ENCODE data around the gene DEPDC5. TPM values are rescaled to one million over a fixed set of nuclear protein-coding genes. Genes with fewer than 3 reads are reported as not detected.

Gene DEPDC5
- total RNA-seq, 1 donor from 2014 or later: 28.7 TPM

DNA sequence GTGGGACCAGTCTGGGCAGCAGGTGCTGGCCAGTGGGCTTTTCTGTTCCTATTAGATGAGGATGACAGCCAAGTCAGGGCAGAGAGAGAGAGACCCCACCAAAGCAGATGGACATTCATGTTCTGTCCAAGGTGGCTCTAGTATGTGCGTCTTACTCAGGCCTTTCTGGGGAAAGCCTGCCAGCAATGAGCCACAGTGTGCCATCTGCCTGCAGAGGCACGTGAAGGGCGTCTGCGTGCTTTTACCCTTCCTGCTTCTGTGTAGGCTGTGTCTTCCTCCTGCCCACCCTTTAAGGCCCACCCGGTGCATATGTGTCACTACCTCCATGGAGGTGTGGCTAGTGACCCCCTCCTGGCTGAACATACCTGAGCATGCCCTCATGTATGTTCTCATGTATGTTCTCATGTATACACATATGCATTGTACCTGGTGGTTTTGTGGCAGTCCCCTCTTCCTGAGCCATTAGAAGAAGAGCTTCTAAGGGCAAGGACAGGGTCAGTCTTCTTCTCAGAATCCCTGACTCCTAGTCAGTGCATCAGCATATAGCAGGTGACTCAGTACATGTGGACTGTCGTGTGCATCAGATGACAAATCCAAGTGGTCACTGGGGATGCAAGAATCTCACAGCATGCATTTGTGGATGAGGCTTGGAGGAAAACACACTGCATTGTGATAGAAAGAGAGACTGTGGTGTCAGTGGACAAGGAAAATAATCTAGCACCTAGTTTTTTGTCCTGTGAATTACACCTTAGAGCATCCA, 100.1 kb downstream of the DEPDC5 start:
- TF ChIP-seq, protein P1, sequence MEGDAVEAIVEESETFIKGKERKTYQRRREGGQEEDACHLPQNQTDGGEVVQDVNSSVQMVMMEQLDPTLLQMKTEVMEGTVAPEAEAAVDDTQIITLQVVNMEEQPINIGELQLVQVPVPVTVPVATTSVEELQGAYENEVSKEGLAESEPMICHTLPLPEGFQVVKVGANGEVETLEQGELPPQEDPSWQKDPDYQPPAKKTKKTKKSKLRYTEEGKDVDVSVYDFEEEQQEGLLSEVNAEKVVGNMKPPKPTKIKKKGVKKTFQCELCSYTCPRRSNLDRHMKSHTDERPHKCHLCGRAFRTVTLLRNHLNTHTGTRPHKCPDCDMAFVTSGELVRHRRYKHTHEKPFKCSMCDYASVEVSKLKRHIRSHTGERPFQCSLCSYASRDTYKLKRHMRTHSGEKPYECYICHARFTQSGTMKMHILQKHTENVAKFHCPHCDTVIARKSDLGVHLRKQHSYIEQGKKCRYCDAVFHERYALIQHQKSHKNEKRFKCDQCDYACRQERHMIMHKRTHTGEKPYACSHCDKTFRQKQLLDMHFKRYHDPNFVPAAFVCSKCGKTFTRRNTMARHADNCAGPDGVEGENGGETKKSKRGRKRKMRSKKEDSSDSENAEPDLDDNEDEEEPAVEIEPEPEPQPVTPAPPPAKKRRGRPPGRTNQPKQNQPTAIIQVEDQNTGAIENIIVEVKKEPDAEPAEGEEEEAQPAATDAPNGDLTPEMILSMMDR (IDR thresholded peaks at IDR 0.05): no peak
- TF ChIP-seq POLR2A (IDR thresholded peaks at IDR 0.05): no peak
- TF ChIP-seq POLR2AphosphoS5 (IDR thresholded peaks at IDR 0.05; ENCODE audit: insufficient read depth in 1 of 2, low read depth in 1 of 2): no peak
- intact Hi-C loops (cut with DNase I): no loop called here
- no peaks in the 10 kb centered on the region for H3K27me3 ChIP-seq
- H3K36me3 ChIP-seq: peaks cover 0 to 37% of the 10 kb centered on the region in 2 donors
- no peak overlapping the region for H3K27ac ChIP-seq
- H3K4me3 ChIP-seq: no peak overlapping the region
- no peaks in the 10 kb centered on the region for H3K4me1 ChIP-seq
- no peaks in the 10 kb centered on the region for H3K9me3 ChIP-seq
- DNase-seq (ENCODE audit: extremely low spot score in 2 of 2): no peak

DNA sequence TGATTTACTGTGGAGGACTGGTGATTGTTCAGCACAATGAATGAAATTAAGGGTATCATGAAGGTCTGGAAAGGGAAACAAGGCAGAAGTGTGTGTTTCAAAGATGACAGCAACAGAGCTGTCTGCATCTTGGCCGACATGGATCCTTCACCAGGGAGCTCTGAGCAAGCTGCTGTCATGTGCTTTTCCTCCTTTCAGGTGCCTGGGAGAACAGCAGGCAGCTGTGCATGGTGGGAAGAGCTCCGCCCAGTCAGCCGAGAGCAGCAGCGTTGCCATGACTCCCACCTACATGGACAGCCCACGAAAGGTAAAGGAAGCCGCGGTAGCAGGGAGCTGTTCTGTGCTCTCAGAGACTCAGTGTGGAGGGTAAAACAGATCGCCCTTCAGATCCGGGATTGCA, 103.4 kb downstream of the DEPDC5 start:
- DNase-seq (ENCODE audit: extremely low spot score in 2 of 2): no peak
- Histone ChIP-seq H3K27me3 (no peaks in the 10 kb centered on the region), H3K4me1 (no peaks in the 10 kb centered on the region), H3K4me3 (no peak overlapping the region), H3K27ac (no peak overlapping the region), H3K9me3 (no peaks in the 10 kb centered on the region), H3K36me3 (peaks cover 0 to 34% of the 10 kb centered on the region in 2 donors)
- TF ChIP-seq POLR2AphosphoS5 (IDR thresholded peaks at IDR 0.05; ENCODE audit: insufficient read depth in 1 of 2, low read depth in 1 of 2): no peak
- TF ChIP-seq, protein P1 (IDR thresholded peaks at IDR 0.05): no peak
- intact Hi-C loops (cut with DNase I): no loop called here

DNA sequence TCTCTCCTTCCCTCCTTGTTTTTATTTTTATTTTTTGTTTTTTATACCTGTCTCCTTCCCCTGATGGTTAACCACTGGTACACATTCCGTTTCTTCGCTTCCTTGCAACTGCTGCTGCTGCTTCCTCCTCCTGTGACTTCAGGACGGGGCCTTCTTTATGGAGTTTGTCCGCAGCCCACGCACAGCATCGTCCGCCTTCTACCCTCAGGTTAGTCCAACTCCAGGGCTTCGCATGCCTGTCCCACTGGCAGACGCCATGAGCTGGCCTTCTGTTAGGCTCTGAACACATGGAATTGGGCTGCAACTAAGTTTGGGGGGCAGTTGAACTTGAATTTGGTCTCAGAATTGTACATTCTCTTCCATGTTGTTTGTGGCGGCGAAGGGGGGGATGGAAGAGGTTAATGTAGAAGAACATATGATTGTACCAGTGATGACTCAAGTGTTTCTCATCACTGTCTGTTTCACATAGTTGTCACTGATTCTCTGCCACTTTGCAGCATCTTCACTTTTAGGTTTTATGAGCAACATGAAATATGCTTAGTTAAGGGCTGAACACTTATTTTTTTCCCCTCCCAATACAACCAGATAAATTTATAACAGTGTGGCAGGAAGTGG, 107.5 kb downstream of the DEPDC5 start:
- TF ChIP-seq POLR2A (IDR thresholded peaks at IDR 0.05) (no peak), POLR2AphosphoS5 (IDR thresholded peaks at IDR 0.05; ENCODE audit: insufficient read depth in 1 of 2, low read depth in 1 of 2) (no peak)
- TF ChIP-seq, protein P1 (IDR thresholded peaks at IDR 0.05): no peak
- Histone ChIP-seq H3K27me3 (no peaks in the 10 kb centered on the region), H3K4me3 (no peak overlapping the region), H3K4me1 (no peaks in the 10 kb centered on the region), H3K9me3 (no peaks in the 10 kb centered on the region), H3K36me3 (peaks cover 0 to 24% of the 10 kb centered on the region in 2 donors), H3K27ac (no peak overlapping the region)
- no peak for DNase-seq (ENCODE audit: extremely low spot score in 2 of 2)
- intact Hi-C loops (cut with DNase I): no loop called here

DNA sequence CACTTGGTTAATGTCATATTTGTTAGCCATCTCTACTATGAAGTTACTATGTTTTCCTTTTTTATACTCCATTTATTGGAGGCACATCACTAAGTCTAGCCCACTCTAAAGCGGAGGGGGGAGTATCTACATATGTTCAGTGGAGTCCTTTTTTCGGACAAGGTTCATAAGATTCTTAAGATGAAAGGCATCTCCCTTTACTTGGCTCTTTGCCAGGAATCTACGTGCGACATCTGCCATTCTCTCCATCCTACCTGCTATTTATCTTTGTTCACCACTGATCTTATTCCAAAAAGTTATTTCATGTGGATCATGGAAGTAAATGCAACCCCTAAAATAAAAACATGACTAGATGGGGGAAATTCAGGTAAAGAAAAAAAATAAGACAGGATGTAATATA, 113.1 kb downstream of the DEPDC5 start:
- no peaks in the 10 kb centered on the region for H3K9me3 ChIP-seq
- no peaks in the 10 kb centered on the region for H3K27me3 ChIP-seq
- no peak for DNase-seq (ENCODE audit: extremely low spot score in 2 of 2)
- H3K27ac ChIP-seq: no peak overlapping the region
- no peak overlapping the region for H3K4me3 ChIP-seq
- peaks cover 9% of the 10 kb centered on the region for H3K4me1 ChIP-seq
- intact Hi-C loops (cut with DNase I): no loop called here
- TF ChIP-seq POLR2AphosphoS5 (IDR thresholded peaks at IDR 0.05; ENCODE audit: insufficient read depth in 1 of 2, low read depth in 1 of 2) (no peak), POLR2A (IDR thresholded peaks at IDR 0.05) (no peak)
- TF ChIP-seq, protein P1 (IDR thresholded peaks at IDR 0.05): no peak
- peaks cover 0 to 11% of the 10 kb centered on the region in 2 donors for H3K36me3 ChIP-seq

All from vagina (tissue), 2 donors.